GM19328 (cell line): ENCODE results near the gene SNAP23.

Experiments
- ATAC-seq: cut with Tn5 transposase; IDR thresholded peaks from one replicate; pipeline ENCODE4 v1.9.1; 2021; ENCODE audit warnings: mild to moderate bottlenecking, moderate library complexity; ENCODE audit not compliant: unreplicated experiment

SNAP23 gene

GRCh38 chr15:42494998-42495360 is 455 bp upstream of the SNAP23 start:
- ATAC-seq = no peak

GRCh38 chr15:42498212-42499068 is 3.0 kb downstream of the SNAP23 start:
- ATAC-seq = no peak

GRCh38 chr15:42499858-42500609 is 4.6 kb downstream of the SNAP23 start:
- no peak for ATAC-seq

- no peak for ATAC-seq
Measured at GRCh38 chr15:42502477-42502876, 7.0 kb downstream of the SNAP23 start.

GRCh38 chr15:42503825-42504224 is 8.4 kb downstream of the SNAP23 start:
- ATAC-seq = no peak

GRCh38 chr15:42504631-42505030 is 9.2 kb downstream of the SNAP23 start:
- no peak for ATAC-seq

GRCh38 chr15:42507514-42507913 is 12.1 kb downstream of the SNAP23 start:
- no peak for ATAC-seq

- ATAC-seq = no peak
Measured at GRCh38 chr15:42508263-42508690, 12.8 kb downstream of the SNAP23 start.

- no peak for ATAC-seq
Measured at GRCh38 chr15:42510258-42511006, 15.0 kb downstream of the SNAP23 start.

GRCh38 chr15:42511007-42511391 is 15.6 kb downstream of the SNAP23 start:
- no peak for ATAC-seq

- no peak for ATAC-seq
Measured at GRCh38 chr15:42523331-42523730, 27.9 kb downstream of the SNAP23 start.

- ATAC-seq = no peak
Measured at GRCh38 chr15:42528970-42529369, 33.5 kb downstream of the SNAP23 start.

- ATAC-seq = no peak
Measured at GRCh38 chr15:42533246-42533645, 37.8 kb downstream of the SNAP23 start.

- no peak for ATAC-seq
Measured at GRCh38 chr15:42544853-42545629, 49.6 kb downstream of the SNAP23 start.

- ATAC-seq = no peak
Measured at GRCh38 chr15:42547918-42548248, 52.4 kb downstream of the SNAP23 start.

- peak; percentile 73 for ATAC-seq
Measured at GRCh38 chr15:42548249-42549031, 53.0 kb downstream of the SNAP23 start, which contains the start of the genes HAUS2 and LRRC57. HAUS2 (plus strand) TSS chr15:42548838; CDS start chr15:42548873, 35 bp downstream. LRRC57 (minus strand) TSS chr15:42548793; CDS start chr15:42548434, 359 bp downstream.

GRCh38 chr15:42549032-42549491 is 53.6 kb downstream of the SNAP23 start:
- peak; percentile 22 for ATAC-seq

- no peak for ATAC-seq
Measured at GRCh38 chr15:42549741-42550392, 54.4 kb downstream of the SNAP23 start.

- ATAC-seq = no peak
Measured at GRCh38 chr15:42553554-42553953, 58.1 kb downstream of the SNAP23 start.
